ENCODE data around the gene GLIS1.
A peak's percentile ranks its signal among the peaks of the same experiment; 100 is the strongest.

GLIS1 gene

DNA sequence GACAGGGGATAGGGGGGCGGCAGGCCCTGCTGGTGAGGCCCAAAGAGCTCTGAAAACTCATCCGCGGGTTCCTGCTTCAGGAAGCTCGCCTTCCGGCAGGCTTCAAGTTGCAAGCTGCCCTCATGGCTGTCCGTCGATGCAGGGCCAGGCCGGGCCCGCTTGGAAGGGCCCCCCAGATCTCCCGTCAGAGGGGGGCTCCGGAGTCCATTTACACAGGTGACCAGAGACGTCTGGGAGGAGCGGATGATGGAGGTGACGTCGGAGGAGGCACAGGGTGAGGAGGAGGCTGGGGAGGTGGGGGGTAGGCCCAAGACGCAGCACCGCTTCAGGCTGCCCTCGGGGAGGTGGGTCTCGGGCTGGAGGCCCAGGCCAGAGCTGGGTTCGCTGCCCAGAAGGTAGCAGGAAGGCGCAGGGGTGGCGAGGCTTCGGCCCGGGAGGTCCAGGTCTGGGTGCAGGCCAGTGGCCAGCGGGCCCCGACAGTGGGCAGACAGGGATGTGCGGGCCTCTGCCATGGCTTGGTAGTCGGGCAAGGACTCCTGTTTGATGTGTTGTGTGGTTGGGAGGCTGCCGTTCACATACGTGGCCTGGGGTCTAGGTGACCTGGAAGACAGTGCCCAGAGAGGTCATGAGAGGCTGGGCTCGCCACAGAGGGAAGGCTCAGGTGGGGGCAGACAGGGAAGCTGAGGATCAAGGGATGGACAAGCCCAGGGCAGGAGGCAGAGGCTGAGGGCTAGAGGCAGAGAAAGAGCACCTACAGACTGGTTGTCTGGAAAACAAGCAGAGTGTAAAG is 144.4 kb downstream of the GLIS1 start:
- no peak for DNase-seq (ENCODE audit: low read depth in 2 of 2)

DNA sequence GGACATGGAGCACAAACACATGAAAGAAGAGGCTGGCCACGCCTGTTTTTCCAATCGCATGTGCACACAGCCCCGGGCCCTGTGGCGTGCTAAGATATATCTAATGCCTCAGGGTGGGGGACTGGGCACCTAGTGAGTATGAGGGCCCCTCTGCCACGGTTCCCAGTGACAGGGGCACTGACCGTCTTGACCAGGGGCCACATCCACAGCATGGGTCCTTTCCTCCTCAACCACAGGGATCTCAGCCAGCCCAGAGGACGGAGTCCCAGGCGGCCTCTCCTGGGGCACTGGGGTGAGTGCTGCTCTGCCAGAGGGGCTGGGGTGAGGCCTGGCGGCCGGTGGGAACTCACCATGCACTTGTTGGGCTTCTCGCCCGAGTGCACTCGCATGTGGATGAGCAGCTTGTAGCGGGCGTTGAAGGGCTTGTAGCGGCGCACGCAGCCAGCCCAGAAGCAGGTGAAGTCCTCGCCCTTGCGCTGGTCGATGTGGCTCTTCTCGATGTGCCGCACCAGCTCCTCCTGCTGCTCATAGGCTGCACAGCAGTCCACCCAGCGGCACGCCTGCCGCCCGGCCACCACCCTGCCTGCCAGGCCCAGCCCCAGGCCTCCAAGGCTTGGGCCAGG is 145.1 kb downstream of the GLIS1 start:
- no peak for DNase-seq (ENCODE audit: low read depth in 2 of 2)

DNA sequence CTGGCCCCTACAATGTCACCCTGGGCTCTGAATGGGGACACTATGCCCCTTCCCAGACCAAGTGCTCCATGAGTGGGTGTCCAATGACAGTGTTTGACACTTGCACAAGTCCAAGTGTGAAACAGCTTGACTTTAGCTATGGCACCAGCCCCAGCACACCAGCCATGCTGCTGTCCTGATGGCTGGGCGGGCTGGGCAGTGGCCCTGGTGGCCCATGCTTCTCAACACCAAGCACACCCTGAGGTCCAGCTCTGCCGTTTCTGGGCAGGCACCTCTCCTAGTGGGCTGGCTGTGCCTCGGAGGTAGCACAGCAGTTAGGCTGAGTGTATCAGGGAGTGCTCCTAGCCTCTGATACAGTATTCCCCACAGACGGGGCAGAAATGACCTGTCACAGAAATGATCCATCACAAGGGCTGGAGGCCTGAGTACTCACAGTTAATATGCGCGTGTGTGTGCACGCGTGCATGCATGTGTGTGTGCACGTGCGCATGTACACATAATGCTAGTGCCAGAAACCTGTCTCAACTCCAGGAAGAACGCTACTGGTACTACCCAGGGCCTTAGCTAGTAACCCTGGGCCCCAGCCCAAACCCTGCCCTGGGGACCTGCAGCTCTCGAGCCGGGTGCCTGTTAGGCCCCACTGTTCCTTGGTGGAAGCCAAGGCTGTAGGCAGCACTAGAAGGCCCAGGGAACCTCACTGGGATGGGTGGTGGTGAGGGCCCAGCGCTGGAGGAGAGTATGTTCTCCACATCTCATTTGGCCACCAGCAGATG is 145.8 kb downstream of the GLIS1 start:
- no peak for DNase-seq (ENCODE audit: low read depth in 2 of 2)

DNA sequence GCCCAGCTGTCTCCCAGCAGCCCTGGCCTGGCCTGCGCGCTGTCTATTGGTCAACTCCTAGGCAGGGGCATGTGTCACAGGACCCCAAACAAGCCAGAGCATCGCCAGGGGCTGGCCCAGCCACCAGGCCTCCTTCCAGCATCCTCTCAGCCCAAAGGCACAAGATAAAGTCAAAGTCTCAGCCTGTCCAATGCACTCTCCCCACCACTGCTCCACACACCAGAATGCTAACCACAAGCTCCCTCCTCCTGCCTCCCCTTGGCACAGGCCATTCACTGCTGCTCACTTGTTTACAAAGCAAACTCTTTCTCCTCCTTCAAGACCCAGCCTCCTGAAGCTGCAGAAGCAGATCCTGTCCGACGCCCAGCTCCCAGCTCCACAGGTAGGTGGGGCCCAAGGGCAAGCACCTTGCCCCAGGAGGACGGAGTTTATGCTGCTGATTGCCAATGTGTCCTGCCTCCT is 146.4 kb downstream of the GLIS1 start:
- no peak for DNase-seq (ENCODE audit: low read depth in 2 of 2)

DNA sequence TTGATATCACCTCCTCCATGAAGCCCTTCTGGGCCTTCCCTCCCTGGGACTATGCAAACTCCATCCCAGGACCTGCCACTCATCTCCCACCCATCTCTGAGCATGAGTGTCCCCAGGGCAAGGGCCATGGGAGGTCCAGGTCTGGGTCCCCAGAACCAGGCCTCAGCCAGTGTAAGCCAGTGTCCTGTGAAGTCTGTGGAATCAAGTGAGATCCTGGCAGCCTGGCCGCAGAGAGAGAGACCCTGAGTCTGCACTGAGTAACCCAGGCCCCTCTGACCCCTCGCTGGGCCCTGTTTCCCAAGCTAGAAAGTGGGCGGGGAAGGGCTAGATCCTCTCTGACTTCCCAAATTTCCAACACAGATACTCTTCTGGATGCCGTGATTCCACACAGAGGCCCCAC is 147.0 kb downstream of the GLIS1 start:
- no peak for DNase-seq (ENCODE audit: low read depth in 2 of 2)

DNA sequence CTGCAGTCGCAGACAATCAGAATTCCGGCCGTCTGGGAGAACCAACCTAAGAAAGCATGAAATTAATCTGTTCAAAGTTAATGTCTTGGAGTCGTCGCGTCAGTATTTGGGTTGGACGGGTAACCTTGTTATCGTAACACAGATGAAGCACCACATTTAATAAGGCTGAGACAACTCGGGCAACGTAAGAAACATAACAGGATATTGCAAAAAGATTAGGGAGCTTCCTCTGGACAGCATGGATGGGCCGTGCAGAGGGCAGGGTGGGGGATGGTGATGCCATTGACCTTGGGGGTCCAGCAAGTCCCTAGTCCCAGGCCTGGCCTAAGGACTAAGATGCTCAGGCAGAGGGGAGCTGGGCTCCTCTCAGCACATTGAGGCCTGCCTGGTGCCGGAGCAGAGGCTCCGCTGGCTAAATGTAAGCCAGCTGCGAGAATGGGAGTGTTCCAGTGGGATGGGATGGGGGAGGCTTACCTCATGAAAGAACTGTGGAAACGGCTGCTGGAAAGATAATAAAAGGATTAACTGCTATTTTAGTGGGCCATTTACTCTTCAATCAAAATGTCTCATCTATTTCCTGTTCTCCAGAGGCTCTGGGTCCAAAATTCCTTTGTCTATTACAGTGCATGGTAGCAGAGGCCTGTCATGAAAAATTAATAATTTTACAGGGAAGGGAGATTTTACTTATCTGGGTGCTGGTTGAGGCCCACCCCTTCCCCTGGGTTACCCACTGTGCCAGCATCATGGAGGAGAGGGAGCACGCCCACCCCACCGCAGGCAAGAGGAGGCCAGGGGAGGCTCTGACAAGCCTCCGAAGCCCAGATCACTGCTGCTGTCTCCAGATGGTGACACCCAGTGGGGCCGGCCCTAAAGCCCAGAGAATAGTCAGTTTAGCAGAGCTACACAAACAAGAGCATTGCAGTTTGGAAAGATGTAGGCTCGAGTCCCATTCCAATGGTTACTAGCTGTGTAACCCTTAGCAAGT is 148.1 kb downstream of the GLIS1 start:
- no peak for DNase-seq (ENCODE audit: low read depth in 2 of 2)

DNA sequence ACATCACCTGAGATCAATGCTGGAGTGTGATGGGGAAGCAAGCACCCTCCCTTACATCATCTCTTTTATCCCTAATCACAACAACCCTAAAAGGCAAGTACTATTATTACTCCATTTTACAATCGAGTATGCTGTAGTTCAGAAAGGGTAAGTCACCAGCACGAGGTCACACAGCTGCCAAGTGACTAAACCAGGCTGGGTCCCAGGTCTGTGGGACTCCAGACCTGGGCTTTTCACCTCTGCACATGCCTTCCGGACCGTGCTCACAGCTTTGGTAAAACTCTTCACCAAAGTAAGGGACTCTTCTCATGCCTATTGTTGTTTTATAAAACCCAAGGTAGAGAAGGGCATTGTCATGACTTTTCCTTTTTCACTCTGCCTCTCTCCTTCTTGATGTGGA is 148.9 kb downstream of the GLIS1 start:
- no peak for DNase-seq (ENCODE audit: low read depth in 2 of 2)

DNA sequence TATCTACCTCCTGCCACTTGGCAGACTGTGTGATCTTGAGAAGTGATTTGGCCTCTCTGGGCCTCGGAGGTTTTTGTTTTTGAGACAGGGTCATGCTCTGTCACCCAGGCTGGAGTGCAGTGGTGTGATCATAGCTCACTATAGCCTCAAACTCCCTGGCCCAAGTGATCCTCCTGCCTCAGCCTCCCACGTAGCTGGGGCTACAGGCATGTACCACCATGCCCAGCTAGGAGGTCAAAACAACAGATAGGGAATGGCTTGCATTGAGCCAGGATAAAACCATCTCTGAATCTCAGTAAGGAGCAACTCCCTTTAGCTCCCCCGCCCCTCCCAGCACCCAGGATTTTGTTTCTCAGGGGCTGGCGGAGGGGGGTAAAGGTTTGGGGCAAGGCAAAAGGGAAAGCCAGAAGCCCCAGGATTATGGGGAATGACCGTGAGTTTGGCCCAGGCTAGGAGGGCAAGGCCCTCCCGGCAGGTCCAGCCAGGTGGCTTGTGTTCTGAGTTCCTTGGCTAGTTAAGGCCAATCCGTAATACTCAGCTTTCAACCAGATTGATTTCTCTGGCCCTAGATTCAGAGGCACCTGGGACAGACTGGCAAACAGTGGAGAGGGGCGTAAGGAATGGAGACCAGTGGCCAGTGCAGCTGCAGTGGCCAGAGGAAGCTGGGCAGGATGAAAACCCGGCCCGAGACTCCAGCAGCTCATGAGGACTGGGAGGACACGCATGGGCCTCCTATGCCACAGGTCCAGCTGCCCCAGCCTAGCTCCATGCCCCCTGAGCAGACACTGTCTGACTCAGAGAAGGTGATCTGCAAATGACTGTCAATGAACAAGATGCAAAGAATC is 149.7 kb downstream of the GLIS1 start:
- no peak for DNase-seq (ENCODE audit: low read depth in 2 of 2)

DNA sequence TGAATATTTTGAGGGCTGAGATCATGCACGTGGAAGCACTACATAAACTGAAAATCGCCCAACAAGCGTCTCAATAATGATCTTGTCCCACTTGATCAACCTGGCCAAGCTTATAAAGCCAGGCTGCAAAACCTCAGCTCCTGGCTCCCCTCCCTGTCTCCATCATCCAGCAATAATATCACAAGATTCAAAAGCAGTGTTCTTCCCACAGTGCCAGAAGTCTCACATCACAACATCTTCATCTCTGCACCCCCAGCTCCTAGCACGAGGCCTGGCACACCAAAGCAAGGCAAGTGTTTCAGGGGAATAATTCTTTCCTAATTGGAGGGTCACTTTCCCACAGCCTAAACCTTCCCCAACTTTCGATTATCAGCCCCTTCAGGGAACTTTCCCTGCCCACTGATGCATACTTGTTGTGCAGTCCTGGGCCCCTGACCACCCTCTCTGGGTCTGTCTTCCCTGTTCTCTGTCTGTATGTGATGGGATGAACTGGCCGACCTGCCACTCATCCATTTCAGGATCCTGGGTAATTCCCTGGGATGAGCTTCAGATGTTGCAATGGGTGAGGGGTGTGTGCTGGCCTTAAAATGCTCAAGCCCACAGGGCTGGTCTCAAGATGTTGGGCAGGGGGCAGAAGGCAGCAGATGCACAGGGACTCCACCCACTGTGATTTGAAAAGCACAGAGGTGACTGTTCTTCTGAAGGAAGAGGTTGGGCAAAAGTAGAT is 150.7 kb downstream of the GLIS1 start:
- DNase-seq (ENCODE audit: low read depth in 2 of 2) = no peak

DNA sequence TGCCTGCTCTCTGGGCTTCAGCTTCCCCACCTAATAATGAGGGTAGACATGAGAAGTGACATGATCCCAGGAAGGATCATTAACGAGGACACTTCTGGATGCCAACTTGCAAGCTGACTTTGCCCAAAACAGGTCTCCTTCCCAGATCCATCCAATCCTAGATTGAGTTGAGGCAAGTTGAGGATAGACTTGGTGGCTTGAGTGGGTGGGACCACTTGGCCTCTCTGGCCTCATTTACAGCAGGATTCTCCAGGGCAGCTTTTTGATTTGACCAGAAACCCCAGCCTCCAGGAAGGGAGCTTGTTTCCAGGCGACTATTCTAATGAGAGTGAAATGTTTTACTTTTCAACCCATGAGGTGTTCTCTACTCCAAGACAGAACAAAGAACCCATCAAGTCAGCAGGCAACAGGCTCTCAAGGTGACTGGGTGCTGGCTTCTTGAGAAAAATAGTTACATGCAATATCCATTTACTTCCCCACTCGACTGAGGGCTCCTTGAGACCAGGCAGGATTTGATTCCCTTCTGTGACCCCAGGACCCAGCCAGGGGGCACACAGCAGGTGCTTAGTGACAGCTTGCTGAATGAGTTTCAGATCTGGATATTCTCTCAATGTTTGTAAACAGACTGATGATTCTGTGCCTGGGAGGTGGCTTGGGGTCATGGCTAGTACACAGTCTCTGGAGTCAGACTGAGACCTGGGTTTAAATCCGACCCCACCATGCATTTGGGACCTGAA is 151.5 kb downstream of the GLIS1 start:
- no peak for DNase-seq (ENCODE audit: low read depth in 2 of 2)

DNA sequence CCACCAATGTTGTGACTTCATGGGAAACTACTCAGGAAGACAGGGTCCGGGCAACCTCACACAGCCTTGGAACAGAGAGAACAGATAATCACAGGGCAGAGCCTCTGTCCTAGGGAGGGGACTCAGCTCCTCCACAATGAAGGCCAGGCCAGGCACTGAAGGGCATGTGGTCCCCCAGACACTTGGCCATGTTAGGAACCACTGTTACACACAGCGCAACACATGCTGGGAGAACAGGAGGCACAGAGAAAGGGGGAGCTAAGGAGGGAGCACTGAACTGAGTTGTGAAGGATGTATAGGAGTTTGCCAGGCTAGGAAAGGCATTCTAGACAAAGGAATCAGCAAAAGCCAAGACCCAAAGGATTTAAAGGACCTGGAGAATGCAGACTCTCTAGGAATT is 152.2 kb downstream of the GLIS1 start:
- DNase-seq (ENCODE audit: low read depth in 2 of 2) = no peak

DNA sequence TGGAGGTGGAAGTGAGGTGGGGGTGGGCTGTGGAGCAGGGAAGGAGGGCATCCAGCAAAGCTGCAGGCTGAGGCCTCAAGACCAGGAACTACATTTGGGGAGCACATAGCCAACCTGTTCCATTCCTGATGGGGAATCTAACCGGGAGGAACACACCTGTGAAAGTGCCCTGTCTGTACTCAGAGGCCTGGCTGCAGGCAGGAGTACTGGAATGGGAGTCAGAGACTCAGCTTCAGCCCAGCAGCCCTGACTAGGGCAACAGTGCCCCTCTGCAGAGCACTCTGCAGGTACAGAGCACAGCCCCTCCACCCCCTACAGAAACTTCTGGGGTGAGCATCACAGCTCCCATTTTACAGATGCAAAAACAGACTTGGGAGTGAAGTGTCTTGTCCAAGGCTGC is 153.4 kb downstream of the GLIS1 start:
- no peak for DNase-seq (ENCODE audit: low read depth in 2 of 2)

DNA sequence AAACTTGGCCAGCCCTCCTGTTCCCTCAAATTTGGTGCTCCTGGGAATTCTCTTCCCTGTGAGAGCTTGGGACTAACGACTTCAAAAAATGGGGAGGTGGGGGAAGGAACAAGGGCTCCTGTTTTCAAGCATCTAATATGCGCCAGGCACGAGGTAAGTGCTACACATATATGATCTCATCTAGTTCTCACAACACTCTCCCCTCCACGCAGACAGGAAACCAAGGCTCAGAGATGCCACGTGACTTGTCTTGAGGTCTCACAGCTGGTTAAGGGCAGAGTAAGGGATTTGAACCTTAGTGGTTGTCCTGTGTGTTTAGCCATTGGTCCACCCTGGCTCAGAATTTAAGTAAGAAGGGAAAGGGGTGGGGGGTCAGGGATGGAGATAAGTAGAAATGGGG is 153.8 kb downstream of the GLIS1 start:
- peak; percentile 35 to 39 for DNase-seq (ENCODE audit: low read depth in 2 of 2)

DNA sequence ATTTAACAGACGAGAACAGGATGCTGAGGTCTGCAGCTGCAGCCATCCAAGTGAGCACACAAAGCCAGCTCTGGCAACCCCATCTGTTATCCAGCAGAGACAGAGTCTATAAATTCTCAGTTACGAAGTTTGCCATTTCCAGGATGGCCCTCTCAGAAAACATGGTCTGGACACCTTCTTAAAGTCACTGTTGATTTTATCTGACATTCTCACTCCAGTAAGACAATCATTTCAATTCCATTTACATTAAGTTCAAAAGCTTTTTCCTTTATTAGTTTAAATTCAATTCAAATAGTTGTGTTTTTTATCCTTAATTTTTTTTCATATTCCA is 154.2 kb downstream of the GLIS1 start:
- DNase-seq (ENCODE audit: low read depth in 2 of 2) = no peak

DNA sequence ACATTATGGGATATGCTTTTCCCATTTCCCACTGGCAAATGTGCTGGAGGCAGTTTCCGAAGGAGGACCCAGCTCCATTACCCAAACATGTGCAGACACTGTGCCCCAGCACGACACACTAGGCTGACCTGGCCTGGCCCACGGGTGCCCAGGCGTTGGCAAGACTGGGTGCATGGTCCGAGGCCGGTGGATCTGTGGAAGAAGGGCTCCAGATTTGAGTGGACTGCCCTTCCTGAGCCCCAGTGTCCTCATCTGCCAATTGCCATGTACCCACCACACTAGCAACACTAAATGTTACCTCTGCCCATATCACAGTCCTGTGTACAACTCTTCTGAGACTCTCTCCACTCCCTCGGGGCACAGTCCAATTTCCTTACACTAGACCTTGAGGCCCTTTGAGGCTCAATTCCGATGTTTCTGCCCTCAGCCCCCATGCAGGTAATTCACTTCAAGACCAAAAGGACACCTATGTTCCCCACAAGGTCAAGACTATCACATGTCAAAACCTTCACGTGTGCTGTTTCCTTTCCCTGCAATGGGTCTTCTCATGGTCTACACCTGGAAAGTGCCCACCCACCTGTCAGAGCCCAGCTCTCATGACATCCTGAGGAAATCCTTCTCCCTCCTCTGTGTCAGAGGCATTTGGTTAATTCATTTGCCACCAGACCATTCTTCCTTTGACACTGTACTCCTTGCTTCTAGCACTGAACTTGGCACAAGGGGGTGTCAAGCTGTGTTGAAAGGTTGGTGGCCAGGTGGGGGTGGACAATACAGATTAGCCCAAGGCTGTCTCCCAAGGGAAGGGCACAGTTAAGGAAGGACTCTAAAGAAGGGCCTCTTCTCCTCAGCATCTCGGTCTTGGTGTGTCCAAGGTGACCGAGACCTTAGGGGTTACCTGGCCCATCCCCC is 154.8 kb downstream of the GLIS1 start:
- DNase-seq (ENCODE audit: low read depth in 2 of 2) = no peak

DNA sequence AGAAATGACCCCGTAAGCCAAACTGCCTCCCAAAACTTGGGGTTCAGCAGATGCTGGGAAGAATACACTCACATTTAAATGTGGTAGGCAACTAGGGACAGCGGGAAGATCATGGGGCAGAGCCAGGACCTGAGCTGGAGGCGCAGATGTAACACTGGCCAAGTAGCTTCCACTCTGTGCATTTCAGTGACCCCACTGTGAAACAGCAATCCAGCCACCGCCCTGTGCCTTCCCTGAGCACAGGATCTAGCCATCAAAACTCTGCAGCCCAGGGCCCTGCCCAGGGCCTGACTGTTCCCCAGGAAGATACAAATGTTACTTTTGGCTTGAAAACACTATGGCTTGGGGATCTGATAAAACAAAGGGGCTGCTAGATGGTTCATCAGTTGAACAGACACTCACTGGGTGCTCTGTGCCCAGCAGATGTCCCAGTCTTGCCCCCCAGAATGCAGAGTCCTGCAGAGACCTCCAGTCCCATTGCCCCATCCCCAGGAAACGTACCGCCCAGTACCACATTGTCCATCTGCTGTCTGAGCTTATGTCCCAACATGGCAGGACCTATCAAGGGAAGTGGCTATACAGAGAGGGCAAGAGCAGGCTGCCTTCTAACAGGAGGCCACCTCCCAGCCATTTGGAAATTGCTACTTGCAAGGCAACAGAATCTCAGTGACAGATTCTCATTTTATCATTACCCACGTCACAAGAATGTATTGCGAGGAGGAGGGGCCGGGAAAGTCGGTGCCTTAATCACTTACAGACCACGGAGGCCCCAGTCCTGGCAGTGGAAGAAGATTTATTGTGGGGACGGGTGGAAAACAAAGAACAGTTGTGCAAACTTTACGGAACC is 155.7 kb downstream of the GLIS1 start:
- no peak for DNase-seq (ENCODE audit: low read depth in 2 of 2)

Data from activated CD8-positive, alpha-beta memory T cell treated with anti-CD3 and anti-CD28 coated beads for 4 hours (primary cell).